NCI-H460 (cell line): Measurements from ENCODE around the gene VAV1. TPM values are rescaled to one million over a fixed set of nuclear protein-coding genes. Genes with fewer than 3 reads are reported as not detected.
A peak's percentile ranks its signal among the peaks of the same experiment; 100 is the strongest.
"Not testable (repeated sequence)": the region's sequence is repeated elsewhere in the genome, so short reads cannot be mapped to it uniquely, and the experiment has no call there.

Experiments used
- DNase-seq: peaks from one replicate; pipeline ENCODE4 v3.0.0-alpha.2; 2016; ENCODE audit warnings: low read depth; ENCODE audit errors: extremely low read depth
- total RNA-seq: library from RNA; depleted of rRNA; stranded (reverse); fragments of >200 nt; shearing (Covaris generic); gene quantifications from 2 replicates; pipeline ENCODE4 v1.2.3, GENCODE V29; 2014

The VAV1 gene
- total RNA-seq, 1 experiment from 2014 or later: 1.2 TPM

- DNase-seq: no peak
These were observed 19.1 kb upstream of the VAV1 start for GRCh38 chr19:6753178-6754031.

GRCh38 chr19:6754136-6754535 lies 18.4 kb upstream of the VAV1 start:
- DNase-seq: no peak

GRCh38 chr19:6754653-6755463 lies 17.6 kb upstream of the VAV1 start:
- DNase-seq: no peak

GRCh38 chr19:6760606-6761005 lies 11.9 kb upstream of the VAV1 start:
- DNase-seq: no peak

- no peak for DNase-seq
These were observed 11.3 kb upstream of the VAV1 start for GRCh38 chr19:6761053-6761676.

GRCh38 chr19:6762253-6762797 lies 10.2 kb upstream of the VAV1 start:
- DNase-seq: not testable (repeated sequence)

GRCh38 chr19:6765738-6766356 lies 6.7 kb upstream of the VAV1 start:
- no peak for DNase-seq

- DNase-seq: no peak
These were observed 6.0 kb upstream of the VAV1 start for GRCh38 chr19:6766357-6767080.

- DNase-seq: no peak
These were observed 5.5 kb upstream of the VAV1 start for GRCh38 chr19:6767081-6767356.

- DNase-seq: peak; percentile 86
These were observed 4.9 kb upstream of the VAV1 start, which contains the start of gene SH2D3A for GRCh38 chr19:6767357-6768235. Gene SH2D3A (minus strand): TSS chr19:6767435. CDS start chr19:6763748, 3,687 bp downstream.

GRCh38 chr19:6768236-6768785 lies 4.2 kb upstream of the VAV1 start:
- DNase-seq: no peak

GRCh38 chr19:6769006-6769619 lies 3.4 kb upstream of the VAV1 start:
- DNase-seq: no peak

GRCh38 chr19:6771648-6772027 lies 870 bp upstream of the VAV1 start:
- DNase-seq: not testable (repeated sequence)

GRCh38 chr19:6772866-6773322 lies 386 bp downstream of the VAV1 start:
- DNase-seq: no peak

GRCh38 chr19:6773323-6773931 lies 919 bp downstream of the VAV1 start:
- DNase-seq: no peak

- DNase-seq: no peak
These were observed 2.6 kb downstream of the VAV1 start for GRCh38 chr19:6774821-6775707.

- DNase-seq: not testable (repeated sequence)
These were observed 3.5 kb downstream of the VAV1 start for GRCh38 chr19:6776045-6776444.
